ENCODE measurements around the gene METTL26.

The METTL26 gene

GRCh38 chr16:632486-633335, 3.4 kb downstream of the METTL26 start:
- Histone ChIP-seq H3K4me1 (ENCODE audit: control insufficient read depth in 1 of 2, insufficient read depth in 2 of 2, low read length in 2 of 2) (peaks cover 0 to 43% of the 10 kb centered on the region in 2 donors), H3K4me3 (ENCODE audit: low read depth in 1 of 2, low read length in 2 of 2) (no peak overlapping the region), H3K27me3 (ENCODE audit: low read depth, low read length) (no peaks in the 10 kb centered on the region), H3K9me3 (ENCODE audit: control insufficient read depth in 1 of 2, low read length in 2 of 2) (no peaks in the 10 kb centered on the region), H3K36me3 (ENCODE audit: control insufficient read depth in 1 of 2, insufficient read depth in 2 of 2, low read length in 2 of 2) (peaks cover 0 to 27% of the 10 kb centered on the region in 2 donors), H3K27ac (ENCODE audit: low read length) (no peak overlapping the region)

- H3K9me3 ChIP-seq (ENCODE audit: control insufficient read depth in 1 of 2, low read length in 2 of 2), result no peaks in the 10 kb centered on the region
- peaks cover 0 to 37% of the 10 kb centered on the region in 2 donors for H3K4me1 ChIP-seq (ENCODE audit: control insufficient read depth in 1 of 2, insufficient read depth in 2 of 2, low read length in 2 of 2)
- H3K27ac ChIP-seq (ENCODE audit: low read length), result no peak overlapping the region
- no peaks in the 10 kb centered on the region for H3K27me3 ChIP-seq (ENCODE audit: low read depth, low read length)
- H3K36me3 ChIP-seq (ENCODE audit: control insufficient read depth in 1 of 2, insufficient read depth in 2 of 2, low read length in 2 of 2), result peaks cover 0 to 33% of the 10 kb centered on the region in 2 donors
- H3K4me3 ChIP-seq (ENCODE audit: low read depth in 1 of 2, low read length in 2 of 2), result no peak overlapping the region
Observed at GRCh38 chr16:631808-632358, 4.2 kb downstream of the METTL26 start.

GRCh38 chr16:630815-631405, 5.2 kb downstream of the METTL26 start, which contains the start of gene WFIKKN1:
TSS of gene WFIKKN1 (plus strand) at chr16:630985. CDS start at chr16:631254, 269 bp downstream.
- Histone ChIP-seq H3K36me3 (ENCODE audit: control insufficient read depth in 1 of 2, insufficient read depth in 2 of 2, low read length in 2 of 2) (peaks cover 0 to 41% of the 10 kb centered on the region in 2 donors), H3K27me3 (ENCODE audit: low read depth, low read length) (no peaks in the 10 kb centered on the region), H3K9me3 (ENCODE audit: control insufficient read depth in 1 of 2, low read length in 2 of 2) (no peaks in the 10 kb centered on the region), H3K4me1 (ENCODE audit: control insufficient read depth in 1 of 2, insufficient read depth in 2 of 2, low read length in 2 of 2) (peaks cover 0 to 37% of the 10 kb centered on the region in 2 donors), H3K4me3 (ENCODE audit: low read depth in 1 of 2, low read length in 2 of 2) (no peak within 1 kb of the TSS), H3K27ac (ENCODE audit: low read length) (no peak within 1 kb of the TSS)

- Histone ChIP-seq H3K9me3 (ENCODE audit: control insufficient read depth in 1 of 2, low read length in 2 of 2) (no peaks in the 10 kb centered on the region), H3K27me3 (ENCODE audit: low read depth, low read length) (no peaks in the 10 kb centered on the region), H3K4me1 (ENCODE audit: control insufficient read depth in 1 of 2, insufficient read depth in 2 of 2, low read length in 2 of 2) (peaks cover 0 to 31% of the 10 kb centered on the region in 2 donors), H3K36me3 (ENCODE audit: control insufficient read depth in 1 of 2, insufficient read depth in 2 of 2, low read length in 2 of 2) (peaks cover 0 to 47% of the 10 kb centered on the region in 2 donors), H3K27ac (ENCODE audit: low read length) (no peak overlapping the region), H3K4me3 (ENCODE audit: low read depth in 1 of 2, low read length in 2 of 2) (no peak overlapping the region)
Observed at GRCh38 chr16:630249-630814, 5.8 kb downstream of the METTL26 start.

GRCh38 chr16:629833-630248, 6.3 kb downstream of the METTL26 start:
- Histone ChIP-seq H3K27ac (ENCODE audit: low read length) (no peak overlapping the region), H3K4me3 (ENCODE audit: low read depth in 1 of 2, low read length in 2 of 2) (no peak overlapping the region), H3K27me3 (ENCODE audit: low read depth, low read length) (no peaks in the 10 kb centered on the region), H3K36me3 (ENCODE audit: control insufficient read depth in 1 of 2, insufficient read depth in 2 of 2, low read length in 2 of 2) (peaks cover 0 to 48% of the 10 kb centered on the region in 2 donors), H3K4me1 (ENCODE audit: control insufficient read depth in 1 of 2, insufficient read depth in 2 of 2, low read length in 2 of 2) (peaks cover 0 to 26% of the 10 kb centered on the region in 2 donors), H3K9me3 (ENCODE audit: control insufficient read depth in 1 of 2, low read length in 2 of 2) (no peaks in the 10 kb centered on the region)

- H3K4me1 ChIP-seq (ENCODE audit: control insufficient read depth in 1 of 2, insufficient read depth in 2 of 2, low read length in 2 of 2), result peaks cover 0 to 21% of the 10 kb centered on the region in 2 donors
- H3K27me3 ChIP-seq (ENCODE audit: low read depth, low read length), result no peaks in the 10 kb centered on the region
- H3K27ac ChIP-seq (ENCODE audit: low read length), result no peak overlapping the region
- peaks cover 0 to 48% of the 10 kb centered on the region in 2 donors for H3K36me3 ChIP-seq (ENCODE audit: control insufficient read depth in 1 of 2, insufficient read depth in 2 of 2, low read length in 2 of 2)
- no peak overlapping the region for H3K4me3 ChIP-seq (ENCODE audit: low read depth in 1 of 2, low read length in 2 of 2)
- no peaks in the 10 kb centered on the region for H3K9me3 ChIP-seq (ENCODE audit: control insufficient read depth in 1 of 2, low read length in 2 of 2)
Observed at GRCh38 chr16:629185-629832, 6.8 kb downstream of the METTL26 start.

GRCh38 chr16:628321-629061, 7.6 kb downstream of the METTL26 start:
- Histone ChIP-seq H3K27me3 (ENCODE audit: low read depth, low read length) (no peaks in the 10 kb centered on the region), H3K36me3 (ENCODE audit: control insufficient read depth in 1 of 2, insufficient read depth in 2 of 2, low read length in 2 of 2) (peaks cover 0 to 41% of the 10 kb centered on the region in 2 donors), H3K4me1 (ENCODE audit: control insufficient read depth in 1 of 2, insufficient read depth in 2 of 2, low read length in 2 of 2) (peaks cover 0 to 19% of the 10 kb centered on the region in 2 donors), H3K4me3 (ENCODE audit: low read depth in 1 of 2, low read length in 2 of 2) (no peak overlapping the region), H3K9me3 (ENCODE audit: control insufficient read depth in 1 of 2, low read length in 2 of 2) (no peaks in the 10 kb centered on the region), H3K27ac (ENCODE audit: low read length) (no peak overlapping the region)

GRCh38 chr16:627454-628239, 8.5 kb downstream of the METTL26 start:
- Histone ChIP-seq H3K4me3 (ENCODE audit: low read depth in 1 of 2, low read length in 2 of 2) (no peak overlapping the region), H3K27ac (ENCODE audit: low read length) (no peak overlapping the region), H3K4me1 (ENCODE audit: control insufficient read depth in 1 of 2, insufficient read depth in 2 of 2, low read length in 2 of 2) (peaks cover 0 to 19% of the 10 kb centered on the region in 2 donors), H3K27me3 (ENCODE audit: low read depth, low read length) (no peaks in the 10 kb centered on the region), H3K9me3 (ENCODE audit: control insufficient read depth in 1 of 2, low read length in 2 of 2) (no peaks in the 10 kb centered on the region), H3K36me3 (ENCODE audit: control insufficient read depth in 1 of 2, insufficient read depth in 2 of 2, low read length in 2 of 2) (peaks cover 0 to 32% of the 10 kb centered on the region in 2 donors)

GRCh38 chr16:626787-627453, 9.2 kb downstream of the METTL26 start:
- Histone ChIP-seq H3K36me3 (ENCODE audit: control insufficient read depth in 1 of 2, insufficient read depth in 2 of 2, low read length in 2 of 2) (peaks cover 0 to 32% of the 10 kb centered on the region in 2 donors), H3K27ac (ENCODE audit: low read length) (no peak overlapping the region), H3K27me3 (ENCODE audit: low read depth, low read length) (no peaks in the 10 kb centered on the region), H3K9me3 (ENCODE audit: control insufficient read depth in 1 of 2, low read length in 2 of 2) (no peaks in the 10 kb centered on the region), H3K4me3 (ENCODE audit: low read depth in 1 of 2, low read length in 2 of 2) (no peak overlapping the region), H3K4me1 (ENCODE audit: control insufficient read depth in 1 of 2, insufficient read depth in 2 of 2, low read length in 2 of 2) (peaks cover 0 to 19% of the 10 kb centered on the region in 2 donors)
